WERI-Rb-1 (cell line): ENCODE data around the gene CTIF.

Source experiments
- DNase-seq: peaks from one replicate; pipeline ENCODE4 v3.0.0-alpha.2; 2020
- H3K27ac ChIP-seq: fragments of 250-450 bp; sonication (Bioruptor Pico); 2 replicates; pipeline ENCODE4 v1.5.1; 2020; ENCODE audit warnings: mild to moderate bottlenecking, moderate library complexity
- H3K27me3 ChIP-seq: fragments of 250-450 bp; sonication (Bioruptor Pico); 2 replicates; pipeline ENCODE4 v1.5.1; 2021; ENCODE audit warnings: mild to moderate bottlenecking, low read depth, moderate library complexity; ENCODE audit not compliant: insufficient read depth, severe bottlenecking
- H3K36me3 ChIP-seq: fragments of 250-450 bp; sonication (Bioruptor Pico); 2 replicates; pipeline ENCODE4 v1.5.1; 2020; ENCODE audit warnings: mild to moderate bottlenecking, moderate library complexity
- H3K4me3 ChIP-seq: 2 replicates; pipeline ENCODE4 v1.5.1; 2011; ENCODE audit warnings: low read depth, mild to moderate bottlenecking, control low read depth, low read length
- H3K9me3 ChIP-seq: fragments of 250-450 bp; sonication (Bioruptor Pico); 2 replicates; pipeline ENCODE4 v1.5.1; 2021; ENCODE audit warnings: mild to moderate bottlenecking, moderate library complexity; ENCODE audit not compliant: severe bottlenecking
- TF ChIP-seq, protein P1 (sequence below): IDR thresholded peaks from 2 replicates; pipeline ENCODE4 v1.5.1; 2011; ENCODE audit warnings: low read depth, mild to moderate bottlenecking, control low read depth, inconsistent platforms, low read length

The CTIF gene

DNA sequence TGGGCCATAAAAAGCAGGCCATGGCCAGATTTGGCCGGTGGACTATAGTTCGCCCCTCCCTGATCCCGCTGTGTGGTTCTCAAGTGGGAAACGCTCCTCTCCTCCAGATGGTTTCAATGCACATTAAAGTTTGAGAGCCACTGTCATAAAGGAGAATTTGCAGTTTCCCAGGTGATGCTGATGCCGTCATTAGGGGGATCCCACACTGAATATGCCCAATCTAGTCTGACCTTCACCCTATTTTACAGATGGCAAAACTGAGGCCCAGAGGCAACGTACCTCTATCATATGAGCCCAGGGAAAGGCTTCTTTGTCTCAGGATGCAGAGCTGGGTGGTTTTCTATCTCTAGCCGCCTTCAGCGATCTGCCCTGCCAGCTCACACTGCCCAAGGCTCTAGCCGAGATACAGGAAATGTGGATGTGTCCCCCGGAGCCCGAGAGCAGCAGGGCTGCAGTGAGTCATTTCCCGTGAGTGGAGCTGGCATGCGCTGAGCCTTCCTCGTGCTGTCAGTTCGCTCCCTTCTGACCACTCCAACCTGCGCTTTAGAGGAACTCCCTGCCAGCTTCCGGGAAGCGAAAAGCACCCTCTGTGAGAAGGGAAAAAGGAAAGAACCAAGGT lies 295.7 kb downstream of the CTIF start:
- H3K27ac ChIP-seq = no peak overlapping the region
- TF ChIP-seq, protein P1, sequence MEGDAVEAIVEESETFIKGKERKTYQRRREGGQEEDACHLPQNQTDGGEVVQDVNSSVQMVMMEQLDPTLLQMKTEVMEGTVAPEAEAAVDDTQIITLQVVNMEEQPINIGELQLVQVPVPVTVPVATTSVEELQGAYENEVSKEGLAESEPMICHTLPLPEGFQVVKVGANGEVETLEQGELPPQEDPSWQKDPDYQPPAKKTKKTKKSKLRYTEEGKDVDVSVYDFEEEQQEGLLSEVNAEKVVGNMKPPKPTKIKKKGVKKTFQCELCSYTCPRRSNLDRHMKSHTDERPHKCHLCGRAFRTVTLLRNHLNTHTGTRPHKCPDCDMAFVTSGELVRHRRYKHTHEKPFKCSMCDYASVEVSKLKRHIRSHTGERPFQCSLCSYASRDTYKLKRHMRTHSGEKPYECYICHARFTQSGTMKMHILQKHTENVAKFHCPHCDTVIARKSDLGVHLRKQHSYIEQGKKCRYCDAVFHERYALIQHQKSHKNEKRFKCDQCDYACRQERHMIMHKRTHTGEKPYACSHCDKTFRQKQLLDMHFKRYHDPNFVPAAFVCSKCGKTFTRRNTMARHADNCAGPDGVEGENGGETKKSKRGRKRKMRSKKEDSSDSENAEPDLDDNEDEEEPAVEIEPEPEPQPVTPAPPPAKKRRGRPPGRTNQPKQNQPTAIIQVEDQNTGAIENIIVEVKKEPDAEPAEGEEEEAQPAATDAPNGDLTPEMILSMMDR = no peak
- DNase-seq = no peak
- H3K9me3 ChIP-seq = no peaks in the 10 kb centered on the region
- H3K36me3 ChIP-seq = no peaks in the 10 kb centered on the region; the same call in 1 of the 2 replicates
- no peak overlapping the region for H3K4me3 ChIP-seq
- no peaks in the 10 kb centered on the region for H3K27me3 ChIP-seq

- Histone ChIP-seq H3K27ac (no peak overlapping the region), H3K4me3 (no peak overlapping the region), H3K9me3 (no peaks in the 10 kb centered on the region), H3K36me3 (no peaks in the 10 kb centered on the region; the same call in 1 of the 2 replicates), H3K27me3 (no peaks in the 10 kb centered on the region)
- TF ChIP-seq, protein P1 = no peak
- no peak for DNase-seq
Measured at GRCh38 chr18:48835119-48835518, 296.3 kb downstream of the CTIF start.

DNA sequence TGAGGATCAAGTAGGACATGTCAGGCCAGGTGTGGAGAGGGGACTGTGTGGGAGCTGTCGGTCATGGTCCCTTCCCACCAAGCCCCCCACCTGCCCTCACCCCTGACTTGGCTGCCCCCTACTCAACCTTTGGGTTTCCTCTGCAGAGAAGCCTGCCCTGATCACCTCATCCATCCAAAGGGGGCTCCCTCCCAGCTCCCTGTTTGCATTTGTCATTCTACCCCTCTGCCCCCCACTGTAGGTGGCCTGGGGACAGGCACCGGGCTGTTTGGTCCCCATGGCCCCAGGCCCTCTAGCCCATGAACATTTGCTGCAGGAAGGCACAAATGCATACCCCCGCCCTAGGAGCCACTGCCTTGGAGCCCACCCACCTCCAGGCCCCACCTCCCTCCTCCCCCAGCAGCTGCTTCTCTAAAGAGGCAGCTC lies 296.9 kb downstream of the CTIF start:
- Histone ChIP-seq H3K27me3 (no peaks in the 10 kb centered on the region), H3K4me3 (no peak overlapping the region), H3K36me3 (no peaks in the 10 kb centered on the region; the same call in 1 of the 2 replicates), H3K9me3 (no peaks in the 10 kb centered on the region), H3K27ac (no peak overlapping the region)
- TF ChIP-seq, protein P1 = no peak
- no peak for DNase-seq

DNA sequence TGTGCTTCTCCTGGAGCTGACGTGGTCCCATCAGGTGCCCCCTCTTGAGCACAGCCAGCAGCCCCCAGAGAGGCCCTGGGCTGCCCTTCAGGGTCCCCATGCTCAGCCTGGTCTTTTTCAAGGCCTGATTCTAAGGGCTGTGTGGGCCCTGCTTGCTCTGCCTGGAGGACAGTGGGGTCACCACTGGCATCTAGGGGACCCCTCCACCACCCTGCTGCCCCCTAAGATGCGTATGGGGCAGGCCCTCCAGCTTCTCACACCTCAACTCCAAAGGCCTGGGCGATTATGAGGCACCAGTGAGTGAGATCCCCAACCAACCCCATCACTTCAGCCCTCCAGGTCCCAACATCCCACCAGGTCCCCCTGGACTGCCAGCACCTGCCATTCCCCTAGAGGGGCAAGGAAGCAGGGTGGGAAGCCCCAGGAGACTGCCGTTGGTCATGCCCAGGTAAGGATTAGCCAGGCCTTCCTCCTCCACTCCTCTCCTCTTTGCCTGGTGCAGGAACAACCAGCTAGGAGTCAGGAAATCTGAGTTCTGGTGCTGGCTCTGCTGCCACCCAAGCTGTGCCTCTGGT lies 297.5 kb downstream of the CTIF start:
- H3K27me3 ChIP-seq = no peaks in the 10 kb centered on the region
- no peak overlapping the region for H3K27ac ChIP-seq
- no peaks in the 10 kb centered on the region; the same call in 1 of the 2 replicates for H3K36me3 ChIP-seq
- DNase-seq = no peak
- no peak overlapping the region for H3K4me3 ChIP-seq
- no peaks in the 10 kb centered on the region for H3K9me3 ChIP-seq
- TF ChIP-seq, protein P1 = no peak

DNA sequence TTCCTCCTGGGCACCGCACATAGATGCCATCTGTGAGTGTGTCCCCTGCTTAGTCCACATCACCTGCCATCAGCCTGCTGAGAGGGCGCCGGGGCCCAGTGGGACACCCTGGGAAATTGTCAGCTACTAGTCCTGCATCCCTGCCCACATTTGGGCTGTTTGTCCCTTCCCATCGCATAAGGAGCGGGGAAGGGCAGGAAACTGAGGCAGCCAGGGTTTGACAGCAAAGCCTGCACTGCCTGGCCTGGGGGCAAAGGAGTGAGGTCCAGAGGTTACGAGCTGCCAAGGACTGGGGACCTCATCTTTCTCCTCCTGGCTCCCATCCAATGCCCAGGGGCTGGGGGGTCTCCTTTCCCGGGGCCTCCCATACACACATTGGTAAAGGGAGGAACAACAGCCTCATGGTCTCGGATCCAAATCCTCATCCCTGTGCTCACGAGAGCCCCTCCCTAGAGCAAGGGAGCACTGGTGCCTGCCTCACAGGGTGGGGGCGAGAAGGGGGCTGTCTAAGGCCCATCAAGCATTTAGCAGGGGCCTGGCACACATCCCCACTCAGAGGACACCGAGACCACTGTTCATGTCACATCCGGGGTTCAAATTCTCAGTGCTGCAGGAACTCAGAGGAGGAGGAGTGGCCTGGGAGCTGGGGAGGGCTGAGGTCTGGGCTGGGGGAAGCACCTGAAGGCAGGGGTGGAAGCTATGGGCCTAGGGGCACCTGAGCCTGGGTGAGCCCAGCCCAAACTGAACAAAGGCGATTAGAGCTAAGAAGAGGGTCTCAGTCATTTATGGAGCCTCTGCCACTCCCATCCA lies 298.2 kb downstream of the CTIF start:
- Histone ChIP-seq H3K27me3 (no peaks in the 10 kb centered on the region), H3K36me3 (no peaks in the 10 kb centered on the region; the same call in 1 of the 2 replicates), H3K27ac (no peak overlapping the region), H3K9me3 (no peaks in the 10 kb centered on the region), H3K4me3 (no peak overlapping the region)
- TF ChIP-seq, protein P1 = no peak
- no peak for DNase-seq
